Spleen (tissue), 7 donors: ENCODE data around the gene CHCHD3.

Source experiments
- POLR2A ChIP-seq, 3 donors: fragments of 450-650 bp; IDR thresholded peaks; one replicate each; pipeline ENCODE4 v1.5.1; 2017; ENCODE audit warnings: antibody characterized with exemption in 3 of 3, mild to moderate bottlenecking in 1 of 3
- POLR2AphosphoS5 ChIP-seq, 3 donors: sonication (generic); formaldehyde crosslinking; IDR thresholded peaks; one replicate each; pipeline ENCODE4 v1.5.1; 2017; ENCODE audit warnings: antibody characterized with exemption in 3 of 3
- TF ChIP-seq, protein P1 (sequence below), 11 experiments: fragments of 200-600 bp in 7 of 11; fragments of 450-650 bp in 4 of 11; sonication (generic) in 4 of 11; IDR thresholded peaks in 8 of 11; conservative IDR thresholded peaks in 3 of 11; 1 replicate in 7 of 11; 2 replicates in 4 of 11; pipeline versions ENCODE4 v1.4.0 to v1.8.0; 2016 to 2021; ENCODE audit warnings: antibody characterized with exemption in 11 of 11, inconsistent platforms in 4 of 11, mild to moderate bottlenecking in 1 of 11
- donor health status: DM: no; HTN: no; CAD: no; lungs with moderate emphysema.
- donor health status: DM: no; HTN: no; CAD: no.
- donor health status: DM: no; HTN: no; CAD: no.

GRCh38 chr7:132866551-132866950 lies 215.3 kb downstream of the CHCHD3 start:
- TF ChIP-seq, protein P1, sequence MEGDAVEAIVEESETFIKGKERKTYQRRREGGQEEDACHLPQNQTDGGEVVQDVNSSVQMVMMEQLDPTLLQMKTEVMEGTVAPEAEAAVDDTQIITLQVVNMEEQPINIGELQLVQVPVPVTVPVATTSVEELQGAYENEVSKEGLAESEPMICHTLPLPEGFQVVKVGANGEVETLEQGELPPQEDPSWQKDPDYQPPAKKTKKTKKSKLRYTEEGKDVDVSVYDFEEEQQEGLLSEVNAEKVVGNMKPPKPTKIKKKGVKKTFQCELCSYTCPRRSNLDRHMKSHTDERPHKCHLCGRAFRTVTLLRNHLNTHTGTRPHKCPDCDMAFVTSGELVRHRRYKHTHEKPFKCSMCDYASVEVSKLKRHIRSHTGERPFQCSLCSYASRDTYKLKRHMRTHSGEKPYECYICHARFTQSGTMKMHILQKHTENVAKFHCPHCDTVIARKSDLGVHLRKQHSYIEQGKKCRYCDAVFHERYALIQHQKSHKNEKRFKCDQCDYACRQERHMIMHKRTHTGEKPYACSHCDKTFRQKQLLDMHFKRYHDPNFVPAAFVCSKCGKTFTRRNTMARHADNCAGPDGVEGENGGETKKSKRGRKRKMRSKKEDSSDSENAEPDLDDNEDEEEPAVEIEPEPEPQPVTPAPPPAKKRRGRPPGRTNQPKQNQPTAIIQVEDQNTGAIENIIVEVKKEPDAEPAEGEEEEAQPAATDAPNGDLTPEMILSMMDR (IDR thresholded peaks at IDR 0.05 in 8 of 11, conservative IDR thresholded peaks at IDR 0.05 in 3 of 11) = no peak
- TF ChIP-seq POLR2A (IDR thresholded peaks at IDR 0.05) (no peak), POLR2AphosphoS5 (IDR thresholded peaks at IDR 0.05) (no peak)
